Endothelial cell of umbilical vein (primary cell): Measurements from ENCODE around the gene ASB2. TPM values are rescaled to one million over a fixed set of nuclear protein-coding genes. Genes with fewer than 3 reads are reported as not detected.

ENCODE experiments used
- BruUV-seq: library from RNA; stranded (reverse); fragments of 400-500 nt; replicated peaks from 2 replicates; lab custom pipeline; 2021; lab: Mats Ljungman, UMichigan
- CTCF ChIA-PET: fragments of 300-600, 350-600 bp; sonication (Branson Sonifier 250); formaldehyde crosslinking; loops from one replicate; lab custom pipeline; 2021; ENCODE audit warnings: antibody characterized with exemption, inconsistent platforms; lab: Charles Lee
- POLR2A ChIA-PET: fragments of 300-600, 350-600 bp; sonication (Branson Sonifier 250); formaldehyde crosslinking; loops from one replicate; lab custom pipeline; 2021; ENCODE audit warnings: antibody characterized with exemption, inconsistent platforms; lab: Charles Lee
- DNase-seq: peaks from one replicate; pipeline ENCODE4 v3.0.0-alpha.2; 2011; ENCODE audit warnings: low read depth, low spot score
- FAIRE-seq: peaks from 2 replicates; lab custom pipeline; 2011; peaks lifted over from hg19 to GRCh38; lab: Jason Lieb, UNC
- H2AFZ ChIP-seq: 2 replicates; pipeline ENCODE4 v1.6.0; 2012; ENCODE audit warnings: low read depth, low read length, control low read depth, inconsistent platforms
- H3K27ac ChIP-seq: 2 replicates; pipeline ENCODE4 v1.5.1; 2011; ENCODE audit warnings: low read depth, mild to moderate bottlenecking, control low read depth, low read length, moderate library complexity; ENCODE audit not compliant: insufficient read depth
- H3K27me3 ChIP-seq, 2 experiments: 2 replicates each; pipeline versions ENCODE4 v1.6.0 to v1.6.1; 2011; ENCODE audit warnings: low read length in 2 of 2, mixed read lengths in 1 of 2; ENCODE audit not compliant: control insufficient read depth in 2 of 2, insufficient read depth in 2 of 2
- H3K36me3 ChIP-seq, 2 experiments: 2 replicates in 1 of 2; 3 replicates in 1 of 2; pipeline ENCODE4 v1.5.1; 2011; ENCODE audit warnings: low read length in 2 of 2, mild to moderate bottlenecking in 1 of 2, moderate library complexity in 1 of 2; ENCODE audit not compliant: control insufficient read depth in 2 of 2, insufficient read depth in 2 of 2; ENCODE audit errors: extremely low read depth in 1 of 2
- H3K4me1 ChIP-seq: 3 replicates; pipeline ENCODE4 v1.5.1; 2011; ENCODE audit warnings: mild to moderate bottlenecking, low read length; ENCODE audit not compliant: control insufficient read depth, insufficient read depth; ENCODE audit errors: extremely low read depth
- H3K4me2 ChIP-seq: 2 replicates; pipeline ENCODE4 v1.6.1; 2011; ENCODE audit warnings: low read length, control low read depth, mixed read lengths; ENCODE audit not compliant: insufficient read depth
- H3K4me3 ChIP-seq, 3 experiments: fragments of 200-600 bp in 1 of 3; sonication (generic), shearing (Covaris generic) in 1 of 3; replicated peaks in 1 of 3; 2 replicates each; pipeline ENCODE4 v1.5.1; 2011 to 2016; ENCODE audit warnings: control low read depth in 3 of 3, low read length in 3 of 3, mild to moderate bottlenecking in 2 of 3, inconsistent platforms in 1 of 3, low read depth in 1 of 3, moderate library complexity in 1 of 3; ENCODE audit not compliant: insufficient read depth in 1 of 3
- H3K79me2 ChIP-seq: 2 replicates; pipeline ENCODE4 v1.6.0; 2012; ENCODE audit warnings: low read length, inconsistent platforms; ENCODE audit not compliant: control insufficient read depth, insufficient read depth
- H3K9ac ChIP-seq: replicated peaks from 2 replicates; pipeline ENCODE3; 2011; ENCODE audit warnings: low read length, control low read depth; ENCODE audit not compliant: insufficient read depth; ENCODE audit errors: extremely low read depth
- H3K9me1 ChIP-seq: replicated peaks from 3 replicates; pipeline ENCODE4 v1.6.0; 2011; ENCODE audit warnings: mild to moderate bottlenecking, low read length; ENCODE audit not compliant: control insufficient read depth, insufficient read depth; ENCODE audit errors: extremely low read depth
- H3K9me3 ChIP-seq: replicated peaks from 2 replicates; pipeline ENCODE4 v1.5.1; 2012; ENCODE audit warnings: low read length, inconsistent platforms; ENCODE audit not compliant: control insufficient read depth, insufficient read depth
- H4K20me1 ChIP-seq: replicated peaks from 2 replicates; pipeline ENCODE3; 2011; ENCODE audit warnings: mild to moderate bottlenecking, low read length; ENCODE audit not compliant: control insufficient read depth, insufficient read depth; ENCODE audit errors: extremely low read depth
- EZH2 ChIP-seq: IDR thresholded peaks from 2 replicates; pipeline ENCODE4 v1.6.1; 2012; ENCODE audit warnings: borderline replicate concordance, low read depth, mild to moderate bottlenecking, moderate library complexity, low read length, inconsistent platforms; ENCODE audit not compliant: severe bottlenecking
- FOS ChIP-seq: IDR thresholded peaks from 2 replicates; pipeline ENCODE4 v1.6.1; 2011; ENCODE audit warnings: mild to moderate bottlenecking, low read length, moderate library complexity, borderline replicate concordance; ENCODE audit not compliant: insufficient read depth
- GATA2 ChIP-seq: IDR thresholded peaks from 2 replicates; pipeline ENCODE4 v1.7.0; 2011; ENCODE audit warnings: low read depth, mild to moderate bottlenecking, moderate library complexity, mixed read lengths, low read length; ENCODE audit not compliant: insufficient read length, insufficient read depth
- JUN ChIP-seq: IDR thresholded peaks from 2 replicates; pipeline ENCODE4 v1.6.1; 2011; ENCODE audit warnings: borderline replicate concordance, low read depth; ENCODE audit not compliant: insufficient read length, insufficient read depth
- MYC ChIP-seq: IDR thresholded peaks from one replicate; pipeline ENCODE4 v1.6.1; 2011; ENCODE audit warnings: mild to moderate bottlenecking, low read depth, low read length
- POLR2A ChIP-seq: IDR thresholded peaks from 2 replicates; pipeline ENCODE4 v1.6.1; 2012; ENCODE audit warnings: low read depth, mild to moderate bottlenecking, control low read depth, low read length
- POLR2AphosphoS5 ChIP-seq: IDR thresholded peaks from 2 replicates; pipeline ENCODE4 v1.6.1; 2012; ENCODE audit warnings: low read depth, mild to moderate bottlenecking, control low read depth, low read length, moderate library complexity; ENCODE audit not compliant: insufficient read depth
- dilution Hi-C: fragments of 300-500 bp; cut with MboI; formaldehyde crosslinking; loops from one replicate; pipeline ENCODE4 v1.15.0; 2019; ENCODE audit warnings: low sequenced_read_pairs; ENCODE audit not compliant: extremely low pct_ligation_motif_present
- intact Hi-C: fragments of 100-400 bp; cut with micrococcal nuclease; formaldehyde crosslinking; loops from one replicate; pipeline ENCODE4 v1.10.0; 2022
- polyA plus RNA-seq, 4 experiments: library from polyadenylated mRNA; depleted of rRNA in 3 of 4; stranded (reverse) in 3 of 4; unstranded in 1 of 4; fragments of >200 nt; gene quantifications; 2 replicates each; pipeline versions ENCODE4 v1.2.1 to v1.2.3, GENCODE V29; 2011 to 2012; ENCODE audit warnings: missing spikeins in 1 of 4
- total RNA-seq: library from RNA; stranded (reverse); gene quantifications from 2 replicates; pipeline ENCODE4 v1.2.3, GENCODE V29; 2021
- TF ChIP-seq, protein P1 (sequence below): IDR thresholded peaks from 2 replicates; pipeline ENCODE4 v1.6.1; 2011; ENCODE audit not compliant: insufficient read depth, insufficient read length
- TF ChIP-seq, protein P2 (sequence below), 2 donors: IDR thresholded peaks; 1 replicate in 1 of 2; 2 replicates in 1 of 2; pipeline ENCODE4 v1.5.1; 2011; ENCODE audit warnings: low read length in 2 of 2, mild to moderate bottlenecking in 2 of 2, moderate library complexity in 2 of 2, control low read depth in 1 of 2, inconsistent platforms in 1 of 2, low read depth in 1 of 2; ENCODE audit not compliant: insufficient read depth in 1 of 2; ENCODE audit errors: extremely low read depth in 1 of 2

ASB2 gene
- total and polyA plus RNA-seq, 2 donors (not counting 3 experiments of a cell fraction or from before 2014, with no cell fraction given): not detected

DNA sequence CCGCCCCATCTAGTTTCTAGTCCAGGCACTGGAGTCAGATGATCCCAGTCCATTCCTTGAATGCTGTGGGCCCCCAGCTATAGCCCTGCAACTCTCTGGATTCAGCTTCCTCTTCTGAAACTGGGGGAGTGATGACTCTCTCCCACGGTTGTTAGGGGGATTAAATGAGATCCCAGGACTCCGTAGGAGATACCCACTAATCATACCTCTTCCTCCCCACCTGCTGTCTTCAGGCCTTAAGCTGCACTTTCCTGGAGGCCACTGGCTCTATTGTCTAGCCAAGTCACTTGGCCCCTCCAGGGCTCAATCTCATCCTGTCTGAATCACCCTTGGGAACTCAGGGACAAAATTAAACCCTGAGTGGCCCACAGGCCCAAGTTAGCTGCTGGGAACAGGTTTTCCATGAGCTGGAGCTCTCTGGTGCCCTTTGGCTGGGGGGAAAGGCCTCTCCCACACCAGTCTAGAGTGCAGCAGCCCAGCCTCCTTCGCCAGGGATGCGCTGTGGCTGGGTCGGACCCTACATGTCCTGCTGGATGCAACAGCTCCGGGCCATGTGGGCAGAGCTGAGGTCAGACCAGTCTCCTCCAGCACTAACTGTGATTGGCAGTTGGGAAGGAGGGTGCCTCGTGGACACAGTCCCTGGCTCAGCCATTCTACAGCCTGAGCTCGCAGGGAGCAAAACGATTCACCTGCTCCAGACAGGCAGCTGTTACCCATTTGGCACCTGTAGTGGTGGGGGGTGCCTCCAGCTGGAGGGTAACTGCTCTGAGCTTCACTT is 6.0 kb upstream of the ASB2 start:
- intact Hi-C loops: no loop called here
- no TSS peak for BruUV-seq
- FAIRE-seq (no peak), DNase-seq (no peak)
- no peak overlapping the region for H3K4me3 ChIP-seq
- H3K27me3 ChIP-seq: no peaks in the 10 kb centered on the region
- H3K9me1 ChIP-seq: no peaks in the 10 kb centered on the region
- no peak overlapping the region for H3K27ac ChIP-seq
- H3K9ac ChIP-seq: no peak overlapping the region
- H3K36me3 ChIP-seq: no peaks in the 10 kb centered on the region
- dilution Hi-C loops: no loop called here
- no peak overlapping the region for H2AFZ ChIP-seq
- ChIA-PET POLR2A (no interaction called here), CTCF (interaction anchor here (1.1 to 4.3 kb wide), 3 partner anchors 8 to 154 kb away, joined by 3 to 37 read pairs (median 5); no protein-coding TSS in a partner anchor)
- no peaks in the 10 kb centered on the region for H3K79me2 ChIP-seq
- H3K4me2 ChIP-seq: no peak overlapping the region
- H4K20me1 ChIP-seq: no peaks in the 10 kb centered on the region
- no peaks in the 10 kb centered on the region for H3K4me1 ChIP-seq
- TF ChIP-seq POLR2A: no peak
- TF ChIP-seq EZH2: no peak
- TF ChIP-seq JUN: no peak
- TF ChIP-seq MYC: no peak
- no peak for TF ChIP-seq POLR2AphosphoS5
- TF ChIP-seq FOS: no peak
- TF ChIP-seq, protein P1, sequence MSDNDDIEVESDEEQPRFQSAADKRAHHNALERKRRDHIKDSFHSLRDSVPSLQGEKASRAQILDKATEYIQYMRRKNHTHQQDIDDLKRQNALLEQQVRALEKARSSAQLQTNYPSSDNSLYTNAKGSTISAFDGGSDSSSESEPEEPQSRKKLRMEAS: no peak
- TF ChIP-seq, protein P2, sequence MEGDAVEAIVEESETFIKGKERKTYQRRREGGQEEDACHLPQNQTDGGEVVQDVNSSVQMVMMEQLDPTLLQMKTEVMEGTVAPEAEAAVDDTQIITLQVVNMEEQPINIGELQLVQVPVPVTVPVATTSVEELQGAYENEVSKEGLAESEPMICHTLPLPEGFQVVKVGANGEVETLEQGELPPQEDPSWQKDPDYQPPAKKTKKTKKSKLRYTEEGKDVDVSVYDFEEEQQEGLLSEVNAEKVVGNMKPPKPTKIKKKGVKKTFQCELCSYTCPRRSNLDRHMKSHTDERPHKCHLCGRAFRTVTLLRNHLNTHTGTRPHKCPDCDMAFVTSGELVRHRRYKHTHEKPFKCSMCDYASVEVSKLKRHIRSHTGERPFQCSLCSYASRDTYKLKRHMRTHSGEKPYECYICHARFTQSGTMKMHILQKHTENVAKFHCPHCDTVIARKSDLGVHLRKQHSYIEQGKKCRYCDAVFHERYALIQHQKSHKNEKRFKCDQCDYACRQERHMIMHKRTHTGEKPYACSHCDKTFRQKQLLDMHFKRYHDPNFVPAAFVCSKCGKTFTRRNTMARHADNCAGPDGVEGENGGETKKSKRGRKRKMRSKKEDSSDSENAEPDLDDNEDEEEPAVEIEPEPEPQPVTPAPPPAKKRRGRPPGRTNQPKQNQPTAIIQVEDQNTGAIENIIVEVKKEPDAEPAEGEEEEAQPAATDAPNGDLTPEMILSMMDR (IDR thresholded peaks at IDR 0.05; ENCODE audit: extremely low read depth in 1 of 2, insufficient read depth in 1 of 2, low read depth in 1 of 2, low read length in 2 of 2): no peak
- TF ChIP-seq GATA2: no peak
- H3K9me3 ChIP-seq: no peaks in the 10 kb centered on the region
